ENCODE measurements around the gene PCDH9.
A peak's percentile ranks its signal among the peaks of the same experiment; 100 is the strongest.

Gene PCDH9

DNA sequence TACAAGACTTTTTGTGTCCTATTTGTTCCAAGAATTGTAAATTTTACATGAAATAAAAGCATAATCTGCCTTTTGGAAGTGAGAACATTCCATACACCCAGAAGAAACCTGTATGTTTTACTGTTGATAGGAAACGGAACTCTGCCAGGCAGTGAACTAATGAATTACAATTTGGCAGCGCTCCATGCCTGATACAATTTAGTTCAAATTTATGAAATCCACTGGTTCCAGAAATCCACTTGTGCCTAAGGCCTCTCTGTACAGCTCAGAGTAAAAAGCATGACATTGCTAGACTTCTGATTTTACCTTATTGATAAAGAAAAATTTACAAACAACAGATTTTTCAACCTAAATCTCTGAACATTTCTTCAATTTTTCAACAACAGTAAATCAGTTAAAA is 78.1 kb downstream of the PCDH9 start:
- no peak for DNase-seq

DNA sequence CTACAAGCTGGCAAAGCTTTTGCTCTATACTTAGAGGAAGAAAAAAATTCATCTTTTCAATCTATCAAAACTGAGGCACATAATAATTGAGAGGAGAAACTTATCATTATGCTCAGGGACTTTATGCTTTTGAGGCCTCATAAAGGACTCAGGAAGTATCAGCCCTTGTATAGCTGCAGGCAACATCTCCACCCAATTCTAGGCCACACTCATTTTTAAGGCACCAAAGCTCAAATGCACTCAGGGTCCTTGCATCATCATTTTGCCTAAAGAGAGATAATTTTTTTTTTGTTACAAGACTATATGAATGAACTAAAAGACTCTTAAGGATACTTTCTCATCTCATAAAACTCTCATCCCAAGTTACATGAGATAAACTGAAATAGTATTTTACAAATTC is 78.5 kb downstream of the PCDH9 start:
- no peak for DNase-seq

GRCh38 chr13:67150608-67151007 is 79.5 kb downstream of the PCDH9 start:
- no peak for DNase-seq

DNA sequence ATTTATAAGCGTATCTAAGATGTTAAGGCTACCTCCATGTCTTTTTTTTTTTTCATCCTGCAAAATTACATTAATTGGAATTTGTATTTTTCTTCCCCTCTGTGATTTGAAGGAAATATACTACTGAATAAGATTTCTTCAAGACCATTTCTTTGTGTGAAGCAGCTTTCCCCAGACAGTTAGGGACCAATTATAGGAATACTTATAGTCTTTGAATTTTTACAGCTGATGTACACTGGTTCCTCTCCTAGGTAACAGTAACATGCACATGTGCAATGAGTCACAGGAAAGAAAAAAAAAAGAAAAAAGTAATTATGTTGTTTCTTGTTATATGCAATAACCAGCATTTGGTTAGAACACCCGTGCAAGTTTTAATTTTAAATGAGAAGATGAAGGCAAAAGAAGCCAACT is 82.0 kb downstream of the PCDH9 start:
- peak; percentile 9 for DNase-seq

DNA sequence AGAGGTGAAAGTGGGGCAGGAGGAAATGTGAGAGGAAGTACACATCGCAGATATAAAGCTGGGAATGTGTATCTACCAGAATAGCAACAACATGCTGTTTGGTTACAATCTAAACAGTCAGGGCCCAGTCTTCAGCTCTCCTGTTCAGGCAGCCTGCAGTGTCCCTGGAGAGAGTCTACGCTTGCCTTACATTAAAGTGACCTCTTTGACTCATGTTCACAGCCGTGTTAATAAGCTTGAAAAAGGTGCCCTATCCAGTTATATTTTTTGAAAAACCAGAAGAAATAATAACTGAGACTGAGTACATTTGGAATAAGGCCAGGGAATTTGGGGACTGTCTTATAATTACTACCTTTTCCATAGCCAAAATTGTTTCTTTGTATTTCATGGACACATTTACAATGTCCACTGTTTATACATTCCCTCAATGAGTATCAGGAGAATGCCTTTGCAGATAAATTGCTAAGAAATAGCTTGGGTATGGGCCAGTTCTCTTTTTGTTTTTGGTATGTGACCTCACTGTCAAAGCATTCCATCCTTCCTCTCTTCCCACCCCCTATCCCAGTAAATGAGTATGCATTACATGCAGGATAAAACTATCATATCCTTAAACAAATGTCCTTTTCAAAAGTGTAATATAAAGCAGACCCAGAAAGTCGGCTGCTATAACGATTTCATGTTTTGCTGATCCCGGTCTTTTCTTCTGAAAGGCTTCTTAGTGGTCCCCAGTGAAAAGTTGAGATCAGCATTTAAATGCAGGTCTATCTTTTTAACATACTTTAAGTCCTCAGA is 82.6 kb downstream of the PCDH9 start:
- DNase-seq = no peak

- DNase-seq = no peak
Measured at GRCh38 chr13:67146523-67147130, 83.5 kb downstream of the PCDH9 start.

GRCh38 chr13:67145950-67146349 is 84.2 kb downstream of the PCDH9 start:
- DNase-seq = no peak

DNA sequence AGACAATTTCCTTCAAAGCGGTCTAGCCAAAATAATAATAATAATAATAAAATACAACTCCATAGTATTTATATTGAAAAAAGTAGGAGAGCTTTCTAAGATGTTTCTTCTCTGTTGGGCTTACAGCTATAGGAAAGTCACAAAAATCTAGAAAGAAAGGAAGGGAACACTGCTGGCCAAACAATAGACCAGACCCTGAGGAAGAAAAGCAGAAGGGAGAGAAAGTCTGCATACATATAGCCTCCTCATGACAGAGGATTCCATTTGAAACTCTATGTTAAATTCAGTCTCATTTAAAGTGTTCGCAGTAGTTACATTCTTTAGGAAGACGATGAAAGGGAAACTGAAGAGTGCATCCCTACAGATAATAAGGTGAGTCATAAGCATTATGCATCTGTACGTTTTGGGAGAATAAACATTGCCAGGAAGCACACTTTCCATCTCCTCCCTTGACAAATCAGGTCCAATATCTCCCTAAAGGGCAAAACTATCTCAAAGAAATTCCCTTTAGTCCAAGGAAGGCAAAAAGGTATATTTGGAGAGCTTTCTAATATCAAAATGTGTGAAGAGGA is 86.5 kb downstream of the PCDH9 start:
- no peak for DNase-seq

- DNase-seq = no peak
Measured at GRCh38 chr13:67140006-67140405, 90.1 kb downstream of the PCDH9 start.

- no peak for DNase-seq
Measured at GRCh38 chr13:67139551-67139950, 90.6 kb downstream of the PCDH9 start.

DNA sequence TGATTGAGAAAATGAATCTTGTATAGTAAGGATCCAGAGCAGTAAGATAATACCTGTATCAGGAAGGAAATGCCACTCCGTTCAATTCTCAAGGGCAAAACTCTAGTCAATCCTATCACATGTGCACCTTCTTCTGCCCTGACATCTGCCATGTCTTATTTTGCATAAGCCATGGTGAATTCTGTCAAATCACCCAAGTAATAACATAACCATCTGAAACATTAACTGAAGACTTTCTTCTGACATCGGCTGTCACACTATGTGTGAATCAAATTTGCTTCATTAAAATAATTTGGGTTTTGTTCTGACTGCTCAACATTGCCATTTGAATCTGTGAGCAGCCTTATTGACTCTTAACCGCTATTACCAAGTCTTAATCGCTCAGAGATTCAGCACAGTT is 91.2 kb downstream of the PCDH9 start:
- no peak for DNase-seq

DNA sequence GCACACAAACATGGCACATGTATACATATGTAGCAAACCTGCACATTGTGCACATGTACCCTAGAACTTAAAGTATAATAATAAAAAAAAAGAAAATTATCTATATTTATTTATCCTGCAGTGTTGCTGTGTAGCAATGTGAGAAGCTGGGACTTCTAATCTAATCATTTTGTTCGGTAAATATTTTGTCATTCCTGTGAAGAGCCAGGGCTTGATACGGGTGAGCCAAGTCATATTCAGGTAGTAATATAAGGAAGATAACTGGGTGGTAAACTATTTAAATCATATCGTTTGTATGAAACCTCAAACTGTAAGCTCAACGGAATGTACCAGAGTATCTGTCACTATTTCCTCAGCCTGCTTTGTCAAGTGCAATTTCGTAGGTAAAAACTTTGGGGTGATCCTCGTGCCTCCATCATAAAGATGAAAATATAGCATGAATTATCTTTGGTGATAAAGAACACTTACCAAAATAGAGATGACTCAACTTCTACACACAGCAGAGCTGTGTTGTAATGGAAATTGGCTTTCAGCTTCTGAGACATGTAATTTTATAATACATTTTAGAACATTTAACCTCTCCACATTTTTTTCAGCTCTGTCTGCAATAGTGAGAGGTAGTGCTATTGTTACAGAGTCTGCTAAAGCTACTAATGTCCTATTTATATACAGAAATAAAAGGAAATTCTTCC is 92.9 kb downstream of the PCDH9 start:
- no peak for DNase-seq

GRCh38 chr13:67136157-67136556 is 94.0 kb downstream of the PCDH9 start:
- DNase-seq = no peak

GRCh38 chr13:67135356-67135755 is 94.8 kb downstream of the PCDH9 start:
- DNase-seq = no peak

DNA sequence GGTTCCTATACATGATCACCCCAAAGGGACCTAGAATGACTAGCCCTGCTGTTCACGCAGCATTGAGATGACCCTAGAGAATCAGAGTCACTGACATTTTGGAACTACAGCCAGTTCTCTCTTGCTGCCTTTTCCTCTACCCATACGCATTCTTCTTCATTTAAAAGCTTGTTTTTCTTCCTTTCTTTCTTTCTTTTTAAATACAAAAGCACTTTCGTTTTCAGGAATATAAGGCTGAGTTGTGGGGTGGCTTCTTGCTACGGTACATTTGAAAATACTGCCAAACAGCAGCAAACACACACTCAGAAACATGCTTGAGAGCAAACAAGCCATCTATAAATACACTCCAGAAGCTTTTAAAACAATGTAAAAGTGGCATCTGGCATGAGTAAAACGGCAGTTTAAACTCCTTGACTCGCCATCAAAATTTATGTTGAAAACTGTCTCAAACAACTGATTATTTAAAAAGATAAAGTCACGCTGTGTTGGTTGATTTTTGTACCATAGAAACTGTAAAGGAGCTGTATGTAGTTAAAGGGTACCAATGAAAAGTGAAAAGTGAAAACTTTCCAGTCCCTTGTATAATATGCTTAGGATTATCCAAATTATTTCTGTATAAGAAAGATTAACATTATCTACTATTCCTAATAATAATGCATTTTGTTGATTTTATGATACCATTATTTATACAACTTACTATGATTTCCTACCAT is 95.6 kb downstream of the PCDH9 start:
- DNase-seq = no peak

DNA sequence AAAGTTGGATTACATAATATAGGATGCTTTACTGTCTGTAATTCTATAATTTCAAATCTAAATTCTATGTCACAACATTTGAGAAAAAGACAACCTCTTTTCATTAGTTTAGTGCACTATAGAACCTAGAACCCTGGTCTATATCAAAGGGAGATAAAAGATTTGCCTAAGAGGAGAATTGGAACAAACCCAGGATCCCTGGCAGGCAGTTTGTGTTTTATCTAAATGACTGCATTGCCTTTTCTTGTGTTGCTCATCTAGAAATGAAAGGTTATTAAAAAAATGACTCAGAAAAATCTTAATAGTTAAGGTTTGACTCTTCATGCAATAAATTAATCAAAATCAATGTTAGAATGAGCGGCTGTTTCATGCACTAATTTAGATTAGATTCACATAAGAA is 96.7 kb downstream of the PCDH9 start:
- DNase-seq = no peak

DNA sequence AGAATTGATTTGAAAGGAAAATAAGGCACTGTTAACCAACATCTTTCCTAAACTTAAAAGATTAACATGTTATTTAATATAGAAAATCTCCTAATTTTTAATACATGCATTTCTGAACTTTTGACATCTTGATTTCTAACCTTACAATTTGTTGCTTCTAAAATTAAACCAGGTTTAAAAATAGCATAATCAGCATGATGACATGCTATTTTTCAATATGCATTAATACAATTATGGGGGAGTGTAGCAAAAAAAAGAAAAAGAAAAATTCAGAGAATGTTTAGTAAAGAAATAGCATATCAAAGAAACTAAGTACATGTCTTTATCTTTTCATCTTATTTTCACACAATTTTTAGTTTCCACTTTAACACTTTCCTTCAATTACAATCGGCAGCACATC is 98.7 kb downstream of the PCDH9 start:
- DNase-seq = no peak

GRCh38 chr13:67130444-67130843 is 99.7 kb downstream of the PCDH9 start:
- DNase-seq = no peak

GRCh38 chr13:67128136-67128535 is 102.0 kb downstream of the PCDH9 start:
- DNase-seq = no peak

DNA sequence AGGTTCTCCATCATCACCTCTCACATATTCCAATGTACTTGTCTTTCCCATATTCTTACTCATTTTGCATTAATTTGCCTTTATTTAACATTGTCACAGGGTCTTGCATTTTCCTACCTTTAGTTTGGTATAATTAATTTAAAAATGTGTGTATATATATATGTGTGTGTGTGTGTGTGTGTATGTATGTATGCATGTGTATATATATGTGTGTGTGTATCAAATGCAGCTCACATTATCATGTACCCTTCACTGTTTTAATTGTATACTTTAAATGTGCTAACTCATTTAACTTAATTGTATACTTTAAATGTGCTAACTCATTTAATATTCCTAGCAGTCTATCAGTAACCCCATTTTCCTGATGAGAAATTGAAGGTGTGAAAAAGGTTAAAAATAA is 104.5 kb downstream of the PCDH9 start:
- no peak for DNase-seq

DNA sequence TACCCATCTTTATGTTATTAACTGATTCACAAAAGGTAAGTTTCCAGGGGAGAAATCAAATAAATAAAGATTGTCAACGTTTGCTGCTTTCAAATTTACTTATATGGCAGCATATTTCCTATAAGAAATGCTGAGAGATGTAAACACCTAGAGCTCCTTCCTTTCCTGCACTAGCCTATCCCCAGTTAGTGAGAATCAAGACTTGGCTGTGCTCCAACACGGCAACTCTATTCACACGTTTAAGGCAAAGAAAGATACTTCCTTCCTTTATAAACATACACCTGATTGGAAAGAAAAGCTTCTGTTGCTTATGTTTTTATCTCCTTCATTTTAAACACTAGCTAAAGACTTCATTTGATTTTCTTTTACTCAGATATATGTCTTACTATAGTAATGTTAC is 107.0 kb downstream of the PCDH9 start:
- no peak for DNase-seq

- DNase-seq = no peak
Measured at GRCh38 chr13:67122251-67122650, 107.9 kb downstream of the PCDH9 start.

- no peak for DNase-seq
Measured at GRCh38 chr13:67120872-67121531, 109.1 kb downstream of the PCDH9 start.

Measured in KG1 (cell line).